K562 (cell line): ENCODE measurements around the gene PTK7. TPM values are rescaled to one million over a fixed set of nuclear protein-coding genes. Genes with fewer than 3 reads are reported as not detected.

Source experiments
- COPS2 ChIP-seq: fragments of 450-650 bp; conservative IDR thresholded peaks from 2 replicates; pipeline ENCODE4 v1.6.1; 2016; ENCODE audit warnings: mild to moderate bottlenecking, moderate library complexity
- CXXC5 ChIP-seq: fragments of 250-450 bp; sonication (Bioruptor Pico); IDR thresholded peaks from 2 replicates; pipeline ENCODE4 v1.8.0; 2022; ENCODE audit warnings: inconsistent platforms, mild to moderate bottlenecking, moderate library complexity
- ETV6 ChIP-seq, 3 experiments: fragments of 150-350 bp in 1 of 3; sonication (generic) in 1 of 3; formaldehyde crosslinking in 1 of 3; IDR thresholded peaks; 2 replicates each; pipeline versions ENCODE4 v1.6.1 to v1.8.0; 2014 to 2022; ENCODE audit warnings: borderline replicate concordance in 2 of 3, low read depth in 2 of 3, antibody characterized with exemption in 1 of 3, low read length in 1 of 3, mild to moderate bottlenecking in 1 of 3, missing genetic modification reagents in 1 of 3
- FOS ChIP-seq: IDR thresholded peaks from 3 replicates; pipeline ENCODE4 v1.6.1; 2011; ENCODE audit not compliant: insufficient read length; ENCODE audit errors: extremely low read depth
- HNRNPLL ChIP-seq: fragments of 200-400 bp; formaldehyde crosslinking; IDR thresholded peaks from 2 replicates; pipeline ENCODE4 v1.6.1; 2017; ENCODE audit warnings: low read length, low read depth, mild to moderate bottlenecking; ENCODE audit not compliant: poor library complexity, severe bottlenecking
- MXI1 ChIP-seq: IDR thresholded peaks from 2 replicates; pipeline ENCODE4 v1.6.1; 2011; ENCODE audit warnings: low read depth, mild to moderate bottlenecking, improper control_type of control experiment, low read length
- NR1H2 ChIP-seq: sonication (generic); formaldehyde crosslinking; IDR thresholded peaks from 2 replicates; pipeline ENCODE4 v1.4.0; 2020; ENCODE audit warnings: mild to moderate bottlenecking, missing genetic modification reagents
- PRPF4 ChIP-seq: fragments of 200-400 bp; formaldehyde crosslinking; IDR thresholded peaks from one replicate; pipeline ENCODE4 v1.6.1; 2017; ENCODE audit warnings: low read length, low read depth, mild to moderate bottlenecking; ENCODE audit not compliant: insufficient read depth, poor library complexity, severe bottlenecking
- polyA plus RNA-seq, 8 experiments: library from polyadenylated mRNA; depleted of rRNA in 4 of 8; stranded (reverse) in 5 of 8; unstranded in 3 of 8; fragments of >200 nt; fragmentation: Nextera tagmentation in 2 of 8; fragmentation: Illumina TruSeq in 1 of 8; extraction: Ambion mirVana in 2 of 8; extraction: Trizol in 1 of 8; gene quantifications; 2 replicates each; pipeline versions ENCODE4 v1.2.1 to v1.2.3, GENCODE V29; 2011 to 2014; ENCODE audit warnings: inconsistent platforms in 1 of 8, missing spikeins in 1 of 8
- total RNA-seq, 7 experiments: library from RNA; depleted of rRNA in 6 of 7; stranded (reverse); fragments of >200 nt in 6 of 7; fragmentation: Illumina TruSeq in 2 of 7; extraction: Trizol in 2 of 7; gene quantifications; 2 replicates each; pipeline versions ENCODE4 v1.2.1 to v1.2.3, GENCODE V29; 2011 to 2021; ENCODE audit warnings: low replicate concordance in 1 of 7
- TF ChIP-seq, protein P1 (sequence below): fragments of 450-650 bp; IDR thresholded peaks from 2 replicates; pipeline ENCODE4 v1.6.1; 2016; ENCODE audit warnings: low read depth, mild to moderate bottlenecking, moderate library complexity

The PTK7 gene
- total and polyA plus RNA-seq, 9 of the 15 experiments (the other 6 are each of a cell fraction or from before 2014, with no cell fraction given), result 0.20 to 6.8 (median 4.2) TPM

DNA sequence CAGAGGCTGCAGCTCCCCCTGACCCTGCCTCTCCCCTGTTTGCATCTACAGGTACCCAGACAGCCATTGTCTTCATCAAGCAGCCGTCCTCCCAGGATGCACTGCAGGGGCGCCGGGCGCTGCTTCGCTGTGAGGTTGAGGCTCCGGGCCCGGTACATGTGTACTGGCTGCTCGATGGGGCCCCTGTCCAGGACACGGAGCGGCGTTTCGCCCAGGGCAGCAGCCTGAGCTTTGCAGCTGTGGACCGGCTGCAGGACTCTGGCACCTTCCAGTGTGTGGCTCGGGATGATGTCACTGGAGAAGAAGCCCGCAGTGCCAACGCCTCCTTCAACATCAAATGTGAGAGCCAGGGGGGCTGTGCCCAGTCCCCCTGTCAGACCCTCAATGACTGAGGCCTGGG is 52.8 kb downstream of the PTK7 start (continued):
- TF ChIP-seq NR1H2 (no peak), ETV6 (IDR thresholded peaks at IDR 0.05; ENCODE audit: borderline replicate concordance in 1 of 2, low read depth in 2 of 2, low read length in 1 of 2) (no peak), ETV6 (CRISPR knock-in tag; IDR thresholded peaks at IDR 0.05; ENCODE audit: borderline replicate concordance) (no peak), CXXC5 (CRISPR knock-in tag) (no peak), HNRNPLL (no peak), FOS (no peak), PRPF4 (no peak), COPS2 (no peak), MXI1 (no peak)
- TF ChIP-seq, protein P1, sequence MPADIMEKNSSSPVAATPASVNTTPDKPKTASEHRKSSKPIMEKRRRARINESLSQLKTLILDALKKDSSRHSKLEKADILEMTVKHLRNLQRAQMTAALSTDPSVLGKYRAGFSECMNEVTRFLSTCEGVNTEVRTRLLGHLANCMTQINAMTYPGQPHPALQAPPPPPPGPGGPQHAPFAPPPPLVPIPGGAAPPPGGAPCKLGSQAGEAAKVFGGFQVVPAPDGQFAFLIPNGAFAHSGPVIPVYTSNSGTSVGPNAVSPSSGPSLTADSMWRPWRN, result no peak
